HG03354 (cell line): ENCODE results near the gene DGKQ.
"Not testable (repeated sequence)": the region's sequence is repeated elsewhere in the genome, so short reads cannot be mapped to it uniquely, and the experiment has no call there.

Experiments
- ATAC-seq: cut with Tn5 transposase; IDR thresholded peaks from one replicate; pipeline ENCODE4 v1.9.1; 2021; ENCODE audit warnings: mild to moderate bottlenecking; ENCODE audit not compliant: unreplicated experiment, poor library complexity, severe bottlenecking

DGKQ gene

DNA sequence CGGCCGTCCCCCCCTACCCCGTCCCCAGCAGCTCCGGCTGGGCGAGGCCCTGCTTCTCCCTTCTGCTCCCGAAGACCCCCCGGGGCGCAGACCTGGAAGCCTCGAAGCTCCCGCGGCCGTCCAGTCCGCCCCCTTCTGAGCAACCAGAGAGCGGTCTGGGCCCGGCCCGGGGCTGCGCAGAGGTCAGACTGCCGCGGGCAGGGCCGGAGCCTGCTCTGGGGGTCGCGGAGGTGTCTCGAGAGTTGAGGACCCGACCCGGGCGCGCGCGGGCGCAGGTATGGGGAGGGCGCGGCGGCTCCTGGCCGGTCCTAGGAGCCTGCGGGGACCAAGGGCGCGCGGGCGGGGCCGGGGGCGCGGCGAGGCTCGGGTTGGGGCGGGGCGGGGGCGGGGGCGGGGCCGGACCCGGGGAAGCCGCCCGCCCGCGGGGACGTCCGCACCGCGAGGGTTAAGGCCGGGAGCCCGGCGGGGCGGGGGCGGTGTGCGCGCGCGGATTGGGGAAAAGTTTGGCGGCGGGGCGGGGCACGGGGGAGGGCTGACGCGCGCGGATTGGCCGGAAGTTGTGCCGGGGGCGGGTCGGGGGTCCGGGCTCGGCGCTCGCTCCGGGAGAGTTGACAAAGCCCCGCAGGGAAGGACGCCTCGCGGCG is 37.8 kb upstream of the DGKQ start, which contains the start of gene FGFRL1:
TSS of gene FGFRL1 (plus strand) at position 605 of the 644 bp plus-strand sequence. CDS start 860 bp downstream, outside the sequence.
- peak; percentile 44 for ATAC-seq

DNA sequence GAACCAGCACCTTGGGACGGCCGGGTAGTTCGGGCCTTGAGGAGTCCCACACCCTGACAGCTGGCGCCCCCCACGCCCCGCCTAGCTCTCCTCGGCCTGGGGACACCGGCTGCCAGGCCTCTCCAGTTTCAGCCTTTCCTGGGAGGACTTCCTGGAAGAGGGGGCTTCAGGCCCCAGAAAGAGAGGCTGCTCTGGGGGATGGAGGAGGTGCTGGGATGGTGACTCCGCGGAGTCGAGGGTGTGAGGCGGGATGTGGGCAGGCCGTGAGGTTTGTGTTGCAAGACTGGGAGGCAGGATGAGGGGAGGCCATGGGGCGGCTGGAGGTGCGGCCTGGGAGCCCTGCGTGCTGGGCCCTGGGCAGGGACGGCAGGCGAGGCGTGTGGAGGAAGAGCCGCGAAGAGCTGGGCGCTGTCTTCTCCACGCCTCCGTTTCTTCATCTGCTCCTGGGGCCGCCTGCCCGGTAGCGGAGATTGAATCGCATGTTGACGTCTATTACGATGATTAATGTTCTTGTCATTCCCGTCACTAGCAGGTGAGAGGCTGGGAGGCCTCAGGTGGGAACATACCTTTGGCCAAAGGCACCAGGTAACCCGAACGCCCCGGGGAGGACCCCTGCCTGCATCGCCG is 37.1 kb upstream of the DGKQ start:
- no peak for ATAC-seq

DNA sequence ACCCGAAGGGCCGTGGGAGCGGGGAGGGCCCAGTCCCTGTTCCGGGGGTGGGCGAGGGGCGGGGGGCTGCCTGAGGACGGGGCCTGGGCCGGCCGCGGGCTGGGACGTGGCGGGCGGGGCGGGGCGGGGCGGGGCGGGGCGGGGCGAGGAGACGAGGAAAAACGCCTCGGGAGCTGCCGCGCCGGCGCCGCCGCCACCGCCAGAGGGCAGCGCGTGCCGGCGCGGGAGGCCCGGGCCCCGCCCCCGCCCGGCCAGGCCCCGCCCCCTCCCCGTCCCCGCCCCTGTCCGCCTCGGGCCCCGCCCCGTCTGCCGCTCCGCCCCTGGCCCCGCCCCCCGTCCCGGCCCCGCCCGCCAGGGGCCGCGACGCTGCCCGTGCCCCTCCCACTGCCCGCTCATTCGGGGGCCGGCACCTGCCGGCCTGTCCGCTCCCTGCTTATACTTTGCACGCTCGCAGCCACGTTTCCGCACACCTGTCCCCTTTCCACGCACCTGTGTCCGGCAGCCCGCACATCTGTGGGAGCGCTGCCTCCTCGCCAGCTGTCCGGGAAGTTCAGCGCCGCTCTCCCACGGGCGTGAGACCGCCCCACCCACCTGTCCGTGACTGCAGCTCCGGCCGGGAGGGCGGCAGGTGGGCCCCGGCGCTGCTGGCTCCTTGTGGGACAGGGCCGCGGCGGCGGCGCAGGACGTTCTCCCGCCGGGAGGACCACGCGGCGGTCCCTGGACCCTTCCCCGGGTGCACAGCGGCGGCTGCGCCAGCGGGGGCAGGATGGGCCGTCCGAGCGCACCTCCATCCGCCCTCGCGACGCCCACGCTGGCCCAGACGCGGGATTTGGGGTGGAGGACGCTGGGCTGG is 36.4 kb upstream of the DGKQ start:
- peak; percentile 43 for ATAC-seq

DNA sequence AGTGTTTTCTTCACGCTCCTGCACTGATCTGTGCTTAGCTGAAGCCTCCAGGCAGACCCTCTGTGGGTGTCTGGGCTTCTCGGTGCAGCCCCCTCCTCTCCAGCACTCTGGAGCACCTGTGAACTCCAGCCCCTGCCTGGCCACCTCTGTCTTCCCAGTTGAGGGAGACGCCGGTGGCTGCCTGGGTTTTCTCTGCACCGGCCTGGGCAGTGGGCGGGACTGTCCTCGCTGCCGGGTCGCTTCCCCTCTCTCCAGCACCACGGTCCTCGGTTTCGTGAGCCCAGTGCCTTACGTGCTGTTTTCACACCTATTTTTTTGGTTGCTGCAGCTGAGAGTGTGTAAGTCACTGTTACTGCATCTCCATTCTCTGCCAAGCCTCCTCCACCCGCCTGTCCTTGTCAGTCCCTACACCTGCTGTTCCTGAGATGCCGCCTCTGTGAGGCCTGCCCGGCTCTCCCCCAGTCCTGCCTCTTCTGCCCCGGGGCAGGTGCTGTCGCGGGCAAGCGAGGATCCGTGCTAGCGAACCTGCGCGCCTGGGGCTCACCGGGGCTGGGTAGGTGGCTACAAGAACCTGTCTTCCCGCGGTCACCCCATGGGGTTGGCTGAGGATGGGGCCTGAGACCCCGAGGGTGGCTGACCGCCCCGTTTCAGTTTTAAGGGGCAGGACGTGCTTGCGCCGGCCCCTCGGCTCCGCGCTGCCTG is 35.6 kb upstream of the DGKQ start:
- ATAC-seq: peak; percentile 9

DNA sequence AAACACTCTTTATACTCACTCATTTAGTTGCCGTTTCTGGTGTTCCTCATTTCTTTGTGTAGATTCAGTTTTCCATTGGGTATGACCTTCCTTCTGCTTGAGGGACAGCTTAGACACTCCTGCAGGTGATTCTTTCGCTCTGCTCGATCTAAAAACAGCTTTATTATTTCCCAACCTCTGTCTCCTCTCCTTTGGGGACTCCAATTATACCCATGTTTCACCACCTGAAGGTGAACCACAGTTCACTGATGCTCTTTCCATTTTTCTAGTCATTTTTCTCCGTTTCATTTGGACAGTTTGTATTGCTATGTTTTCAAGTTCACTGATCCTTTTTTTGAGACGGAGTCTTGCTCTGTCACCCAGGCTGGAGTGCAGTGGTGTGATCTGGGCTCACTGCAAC is 33.5 kb upstream of the DGKQ start:
- ATAC-seq: no peak

DNA sequence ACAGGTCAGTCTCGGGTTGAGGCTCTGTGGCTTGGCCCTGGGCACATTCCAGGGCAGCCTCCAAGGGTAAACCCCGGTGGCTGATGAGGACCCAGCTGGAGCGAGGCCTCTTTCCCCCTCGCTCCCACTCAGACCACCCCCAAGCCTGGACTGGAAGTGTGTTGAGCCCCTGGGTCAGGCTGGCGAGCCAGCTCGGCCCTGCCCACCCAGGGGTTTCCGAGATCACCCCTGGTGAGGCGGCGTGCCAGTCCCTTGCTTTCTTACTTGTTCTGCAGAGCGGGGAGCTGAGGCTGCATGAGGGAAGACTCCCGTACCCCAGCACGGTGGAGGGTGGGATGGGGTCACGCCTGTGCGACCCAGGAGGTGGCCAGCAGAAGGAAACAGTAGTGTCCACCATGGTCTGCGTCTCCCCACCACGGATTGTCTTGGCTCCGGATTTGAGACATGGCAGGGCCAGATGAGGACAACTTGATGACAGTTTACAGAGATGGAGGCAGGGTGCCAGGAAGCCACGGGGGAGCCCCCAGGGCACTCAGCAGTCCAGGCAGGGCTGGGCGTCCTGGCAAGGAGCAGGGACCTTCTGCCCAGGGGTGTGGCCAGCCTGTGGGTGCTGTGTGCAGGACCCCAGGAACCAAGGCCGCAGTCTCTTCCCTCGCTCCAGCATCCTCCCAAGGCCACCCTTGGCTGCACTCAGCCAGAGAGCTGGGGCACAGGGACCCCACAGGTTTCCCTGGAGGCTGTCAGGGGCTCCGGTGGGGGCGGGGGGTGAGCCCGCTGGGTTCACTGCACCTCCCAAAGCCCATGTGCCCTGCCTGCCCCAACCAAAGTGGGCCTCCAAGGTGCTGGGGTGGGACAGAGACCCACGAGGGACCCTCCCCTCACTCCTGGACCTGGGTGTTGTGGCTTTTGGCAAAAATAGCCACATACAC is 31.5 kb upstream of the DGKQ start:
- ATAC-seq: no peak

DNA sequence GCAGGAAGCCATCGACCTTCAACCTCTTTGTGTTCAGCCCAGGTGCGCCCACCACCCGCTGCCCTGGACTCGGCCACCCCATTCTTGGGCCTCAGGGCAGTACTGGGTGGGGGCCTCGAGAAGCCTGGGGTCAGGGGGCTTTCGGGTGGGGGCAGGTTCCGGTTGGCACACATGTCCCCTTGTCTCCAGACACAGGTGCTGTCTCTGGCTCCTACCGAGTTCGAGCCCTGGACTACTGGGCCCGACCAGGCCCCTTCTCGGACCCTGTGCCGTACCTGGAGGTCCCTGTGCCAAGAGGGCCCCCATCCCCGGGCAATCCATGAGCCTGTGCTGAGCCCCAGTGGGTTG is 30.7 kb upstream of the DGKQ start:
- ATAC-seq: no peak

DNA sequence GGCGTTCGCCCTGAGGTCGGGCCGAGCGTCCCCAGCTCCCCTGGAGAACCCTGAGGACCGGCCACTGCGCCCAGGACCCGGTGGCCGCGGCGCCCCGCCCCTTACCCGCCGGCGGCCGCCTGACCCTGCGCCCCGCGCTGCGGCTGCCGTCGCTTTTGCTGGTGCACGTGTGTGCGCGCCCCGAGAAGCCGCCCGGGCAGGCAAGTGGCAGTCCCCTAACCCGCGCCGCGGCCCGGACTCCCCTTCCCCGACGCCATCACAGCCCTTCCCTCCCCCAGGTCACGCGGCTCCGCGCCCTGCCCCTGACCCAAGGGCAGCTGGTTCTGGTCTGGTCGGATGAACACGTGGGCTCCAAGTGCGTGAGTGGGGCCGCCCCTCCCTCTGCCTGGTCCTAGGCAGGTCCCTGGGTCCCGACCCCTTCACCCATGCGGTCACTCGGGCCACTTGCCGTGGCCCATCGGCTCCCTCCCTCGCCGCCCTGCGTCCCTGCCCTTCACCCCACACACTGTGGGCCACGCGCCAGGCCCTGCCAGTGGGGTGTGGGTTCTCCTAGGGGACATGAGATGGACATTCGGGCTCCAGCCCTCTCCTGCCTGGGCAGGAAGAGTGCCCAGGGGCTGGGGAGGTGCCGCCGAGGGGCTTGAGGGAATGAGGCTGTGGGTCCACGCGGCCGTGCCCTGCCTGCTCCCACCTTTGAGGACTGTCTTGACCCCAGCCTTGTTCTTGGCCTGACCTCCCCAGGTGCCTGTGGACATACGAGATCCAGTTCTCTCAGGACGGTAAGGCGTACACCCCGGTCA is 30.1 kb upstream of the DGKQ start:
- ATAC-seq: no peak

DNA sequence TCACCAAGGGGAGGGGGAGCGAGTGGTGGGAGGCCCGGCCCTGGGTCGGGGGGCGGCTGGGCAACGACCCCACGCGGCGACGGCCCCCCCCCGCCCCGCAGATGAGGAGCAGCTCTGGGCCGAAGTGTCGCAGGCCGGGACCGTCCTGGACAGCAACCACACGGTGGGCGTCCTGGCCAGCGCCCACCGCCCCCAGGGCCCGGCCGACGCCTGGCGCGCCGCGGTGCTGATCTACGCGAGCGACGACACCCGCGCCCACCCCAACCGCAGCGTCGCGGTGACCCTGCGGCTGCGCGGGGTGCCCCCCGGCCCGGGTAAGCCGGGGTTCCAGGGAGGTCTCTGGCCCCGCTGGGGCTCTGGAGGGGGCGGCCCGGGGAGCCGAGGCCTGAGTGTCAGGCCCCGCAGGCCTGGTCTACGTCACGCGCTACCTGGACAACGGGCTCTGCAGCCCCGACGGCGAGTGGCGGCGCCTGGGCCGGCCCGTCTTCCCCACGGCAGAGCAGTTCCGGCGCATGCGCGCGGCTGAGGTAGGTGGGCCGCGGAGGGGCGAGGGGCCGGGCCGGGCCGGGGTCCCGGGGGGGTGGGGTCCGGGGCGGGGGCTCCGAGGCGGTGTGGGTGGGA is 29.4 kb upstream of the DGKQ start:
- ATAC-seq: no peak

DNA sequence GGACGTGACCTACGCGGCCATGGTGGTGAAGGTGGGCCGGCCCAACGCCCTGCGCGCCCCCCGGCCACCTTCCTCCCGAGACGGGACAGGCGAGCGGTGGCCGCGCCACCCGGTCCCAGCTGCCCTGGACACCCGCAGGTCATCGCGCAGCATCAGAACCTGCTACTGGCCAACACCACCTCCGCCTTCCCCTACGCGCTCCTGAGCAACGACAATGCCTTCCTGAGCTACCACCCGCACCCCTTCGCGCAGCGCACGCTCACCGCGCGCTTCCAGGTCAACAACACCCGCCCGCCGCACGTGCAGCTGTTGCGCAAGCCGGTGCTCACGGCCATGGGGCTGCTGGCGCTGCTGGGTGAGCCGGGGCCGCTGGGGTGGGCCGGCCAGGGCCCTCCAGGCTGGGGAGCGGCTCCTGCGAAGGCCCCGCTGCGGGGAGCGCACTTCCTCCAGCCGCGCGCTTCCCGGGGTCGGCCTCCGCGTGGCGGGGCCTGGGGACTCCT is 28.8 kb upstream of the DGKQ start:
- ATAC-seq: no peak

DNA sequence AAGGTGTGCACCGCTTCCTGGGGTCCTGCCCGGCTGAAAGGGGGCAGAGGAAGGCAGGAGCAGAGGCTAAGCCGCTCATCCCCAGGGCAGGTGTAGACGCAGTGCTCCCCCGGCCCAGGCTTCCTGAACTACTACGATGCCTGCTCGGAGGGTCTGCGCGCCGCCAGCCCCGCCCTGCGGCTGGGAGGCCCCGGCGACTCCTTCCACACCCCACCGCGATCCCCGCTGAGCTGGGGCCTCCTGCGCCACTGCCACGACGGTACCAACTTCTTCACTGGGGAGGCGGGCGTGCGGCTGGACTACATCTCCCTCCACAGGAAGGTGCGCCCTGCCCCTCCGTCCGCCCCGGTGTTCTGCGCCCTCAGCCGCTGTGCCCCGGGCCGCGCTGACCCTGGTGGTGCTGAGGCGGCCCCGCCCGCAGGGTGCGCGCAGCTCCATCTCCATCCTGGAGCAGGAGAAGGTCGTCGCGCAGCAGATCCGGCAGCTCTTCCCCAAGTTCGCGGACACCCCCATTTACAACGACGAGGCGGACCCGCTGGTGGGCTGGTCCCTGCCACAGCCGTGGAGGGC is 28.3 kb upstream of the DGKQ start:
- no peak for ATAC-seq

DNA sequence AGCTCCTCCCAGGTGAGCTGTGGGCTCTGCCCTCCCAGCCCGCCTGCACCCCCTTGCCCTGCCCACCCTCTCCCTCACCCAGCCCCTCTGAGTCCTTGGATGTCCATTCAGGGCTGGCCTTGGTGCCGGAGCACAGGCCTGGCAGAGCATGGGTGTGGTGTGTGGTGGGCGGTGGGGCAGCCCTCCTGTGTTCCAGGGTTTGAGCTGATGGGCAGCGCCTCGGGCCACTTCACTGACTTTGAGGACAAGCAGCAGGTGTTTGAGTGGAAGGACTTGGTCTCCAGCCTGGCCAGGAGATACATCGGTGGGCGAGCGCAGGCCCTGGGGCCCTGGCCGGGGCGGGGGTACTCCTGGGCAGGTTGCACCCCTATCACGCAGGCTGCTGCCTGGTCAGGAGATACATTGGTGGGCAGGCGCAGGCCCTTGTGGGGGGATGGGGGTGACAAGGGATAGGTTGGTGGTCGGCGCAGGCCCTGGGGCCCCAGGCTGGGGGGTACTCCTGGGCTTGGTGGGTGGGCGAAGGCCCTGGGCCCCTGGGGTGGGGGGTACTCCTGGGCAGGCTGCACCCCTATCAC is 27.4 kb upstream of the DGKQ start:
- no peak for ATAC-seq

DNA sequence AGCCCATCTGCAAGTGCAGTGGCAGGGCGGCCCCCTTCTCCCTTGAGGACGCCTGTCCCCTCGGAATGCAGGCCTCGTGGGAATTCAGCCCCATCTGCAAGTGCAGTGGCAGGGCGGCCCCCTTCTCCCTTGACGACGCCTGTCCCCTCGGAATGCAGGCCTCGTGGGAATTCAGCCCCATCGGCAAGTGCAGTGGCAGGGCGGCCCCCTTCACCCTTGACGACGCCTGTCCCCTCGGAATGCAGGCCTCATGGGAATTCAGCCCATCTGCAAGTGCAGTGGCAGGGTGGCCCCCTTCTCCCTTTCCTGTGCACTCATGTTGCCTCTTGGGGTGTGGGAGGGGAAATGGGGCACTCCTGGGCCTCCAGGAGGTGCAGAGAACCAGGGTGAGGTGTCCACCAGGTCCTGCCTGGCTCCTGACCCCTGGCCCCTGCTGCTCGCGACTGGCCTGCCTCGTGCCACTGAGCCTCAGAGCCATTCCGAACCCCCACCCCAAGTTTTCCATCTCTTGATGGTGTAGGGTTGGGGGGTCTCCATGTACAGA is 26.6 kb upstream of the DGKQ start:
- no peak for ATAC-seq

DNA sequence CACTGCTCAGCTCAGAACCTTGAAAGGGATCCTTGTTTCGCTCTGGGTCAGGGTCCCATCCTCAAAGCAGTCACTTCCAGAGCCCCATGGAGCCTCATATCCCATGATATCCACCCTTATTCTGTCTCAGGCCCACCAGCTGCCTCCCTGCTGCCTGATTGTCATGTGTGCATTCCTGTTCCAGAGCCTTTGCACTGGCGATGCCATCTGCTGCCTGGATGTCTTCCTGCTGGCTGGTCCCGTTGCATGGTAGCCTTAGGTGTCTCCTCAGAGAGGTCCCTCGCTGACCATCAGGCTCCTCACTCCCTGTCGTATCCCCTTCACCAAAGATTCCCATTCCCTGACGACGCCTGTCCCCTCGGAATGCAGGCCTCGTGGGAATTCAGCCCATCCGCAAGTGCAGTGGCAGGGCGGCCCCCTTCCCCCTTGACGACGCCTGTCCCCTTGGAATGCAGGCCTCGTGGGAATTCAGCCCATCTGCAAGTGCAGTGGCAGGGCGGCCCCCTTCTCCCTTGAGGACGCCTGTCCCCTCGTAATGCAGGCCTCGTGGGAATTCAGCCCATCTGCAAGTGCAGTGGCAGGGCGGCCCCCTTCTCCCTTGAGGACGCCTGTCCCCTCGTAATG is 26.0 kb upstream of the DGKQ start:
- ATAC-seq: not testable (repeated sequence)

DNA sequence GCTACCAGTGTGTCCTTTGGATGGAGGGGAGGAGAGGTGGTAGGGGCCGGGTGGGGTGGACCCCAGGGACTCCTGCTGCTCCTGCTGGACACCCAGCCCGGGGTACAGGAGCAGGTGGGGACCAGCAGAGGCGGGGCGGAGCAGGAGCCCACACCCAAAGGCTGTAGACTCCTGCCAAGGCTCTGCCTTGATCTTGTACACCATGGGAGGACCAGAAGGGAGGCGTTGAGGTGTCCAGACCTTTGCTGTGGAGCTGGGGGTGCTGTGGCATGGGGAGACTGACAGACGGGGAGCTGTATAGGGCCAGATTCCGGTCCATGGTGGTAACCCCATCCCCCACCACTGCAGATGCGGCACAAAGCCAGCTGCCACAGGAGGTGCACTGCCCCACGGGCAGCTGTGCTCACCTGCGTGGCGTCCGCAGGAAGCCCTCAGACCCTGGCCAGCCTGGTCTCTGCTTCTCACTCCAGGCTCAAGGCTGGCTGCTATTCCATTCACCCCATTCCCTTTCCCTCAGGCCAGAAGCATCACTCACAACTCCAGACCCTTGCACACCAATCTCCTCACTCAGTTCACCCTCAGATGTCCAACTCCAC is 24.8 kb upstream of the DGKQ start:
- ATAC-seq: no peak

DNA sequence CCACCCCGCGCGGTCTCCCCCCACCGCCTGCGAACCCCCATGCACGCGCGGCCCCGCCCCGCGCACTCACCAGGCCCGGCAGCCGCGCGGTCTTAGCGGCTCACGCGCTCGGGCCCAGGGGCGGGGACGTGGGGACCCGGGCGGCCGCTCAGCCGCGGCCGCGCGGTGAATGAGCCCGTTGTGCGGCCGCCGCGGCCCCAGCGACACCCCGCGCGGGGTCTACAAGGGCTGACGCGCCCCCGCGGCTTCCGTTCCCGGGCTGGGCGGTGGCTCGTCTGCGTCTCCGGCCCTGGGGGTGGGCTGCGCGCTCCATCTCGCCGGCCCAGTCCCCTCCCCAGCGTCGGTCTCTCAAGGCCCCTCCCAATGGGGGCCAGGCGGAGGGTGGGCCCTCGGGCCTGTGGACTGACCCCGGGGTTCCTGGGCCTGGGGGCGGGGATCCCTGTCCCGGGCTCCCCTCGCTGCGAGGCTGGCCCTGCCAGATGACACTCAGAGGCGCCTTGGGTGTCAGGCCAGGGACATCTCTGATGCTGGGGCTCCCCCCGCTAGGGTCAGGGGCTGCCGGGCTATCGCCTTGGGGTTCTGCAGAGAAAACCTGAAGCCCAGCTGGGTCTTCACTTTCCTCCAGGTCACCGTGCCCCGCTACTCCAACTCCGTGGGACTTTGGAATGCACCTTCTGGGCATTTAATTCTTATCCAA is 24.2 kb upstream of the DGKQ start:
- ATAC-seq: no peak
